H1 (cell line): ENCODE data around the gene BRD4. TPM values are rescaled to one million over a fixed set of nuclear protein-coding genes. Genes with fewer than 3 reads are reported as not detected.

Source experiments
- ASH2L ChIP-seq: fragments of 200-600, 300-600 bp; sonication (generic); IDR thresholded peaks from one replicate; pipeline ENCODE4 v1.7.1; 2017; ENCODE audit warnings: low read length
- ATF2 ChIP-seq: IDR thresholded peaks from 2 replicates; pipeline ENCODE4 v1.6.1; 2012; ENCODE audit warnings: low read length, inconsistent platforms
- CBX5 ChIP-seq: fragments of 300-800, 300-1000 bp; sonication (generic); IDR thresholded peaks from 2 replicates; pipeline ENCODE4 v1.7.1; 2016; ENCODE audit warnings: antibody characterized with exemption, low read length, low read depth
- CHD2 ChIP-seq: IDR thresholded peaks from 2 replicates; pipeline ENCODE4 v1.6.1; 2012; ENCODE audit warnings: low read length, improper control_type of control experiment
- CTBP2 ChIP-seq: IDR thresholded peaks from 2 replicates; pipeline ENCODE4 v1.7.0; 2011; ENCODE audit warnings: borderline replicate concordance, mild to moderate bottlenecking, moderate library complexity, mixed read lengths, low read length; ENCODE audit not compliant: insufficient read depth, insufficient read length
- CTCF ChIP-seq, 3 experiments: IDR thresholded peaks; 1 replicate in 2 of 3; 2 replicates in 1 of 3; pipeline versions ENCODE4 v1.5.1 to v1.6.1; 2011; ENCODE audit warnings: low read length in 3 of 3, mild to moderate bottlenecking in 3 of 3, inconsistent platforms in 2 of 3, low read depth in 1 of 3, moderate library complexity in 1 of 3; ENCODE audit not compliant: insufficient read depth in 1 of 3; ENCODE audit errors: control extremely low read depth in 1 of 3
- EGR1 ChIP-seq: IDR thresholded peaks from 2 replicates; pipeline ENCODE4 v1.6.1; 2011; ENCODE audit warnings: low read depth, low read length, borderline replicate concordance
- EZH2 ChIP-seq: fragments of 200-600 bp; sonication (generic); IDR thresholded peaks from 2 replicates; pipeline ENCODE4 v1.7.1; 2012; ENCODE audit warnings: low read depth, mild to moderate bottlenecking, moderate library complexity, low read length, inconsistent platforms; ENCODE audit not compliant: severe bottlenecking
- FOSL1 ChIP-seq: IDR thresholded peaks from 2 replicates; pipeline ENCODE4 v1.6.1; 2011; ENCODE audit warnings: mild to moderate bottlenecking, low read depth, low read length, moderate library complexity; ENCODE audit not compliant: insufficient read depth
- JUN ChIP-seq: IDR thresholded peaks from 2 replicates; pipeline ENCODE4 v1.6.1; 2011; ENCODE audit warnings: low read depth, mild to moderate bottlenecking, improper control_type of control experiment, low read length
- KDM1A ChIP-seq: fragments of 200-600, 300-600 bp; sonication (generic); IDR thresholded peaks from 2 replicates; pipeline ENCODE4 v1.7.1; 2016; ENCODE audit warnings: mild to moderate bottlenecking, low read length, borderline replicate concordance
- KDM5A ChIP-seq: fragments of 200-600 bp; IDR thresholded peaks from 2 replicates; pipeline ENCODE4 v1.7.1; 2012; ENCODE audit warnings: mild to moderate bottlenecking, low read length, inconsistent platforms, mixed read lengths
- POLR2AphosphoS5 ChIP-seq: IDR thresholded peaks from 2 replicates; pipeline ENCODE4 v1.6.1; 2011; ENCODE audit warnings: low read depth, low read length
- RBBP5 ChIP-seq: IDR thresholded peaks from 2 replicates; pipeline ENCODE4 v1.7.1; 2012; ENCODE audit warnings: low read depth, mild to moderate bottlenecking, inconsistent platforms, low read length, moderate library complexity, borderline replicate concordance
- RFX5 ChIP-seq: IDR thresholded peaks from 2 replicates; pipeline ENCODE4 v1.6.1; 2011; ENCODE audit warnings: low read depth, low read length, improper control_type of control experiment, borderline replicate concordance
- RNF2 ChIP-seq: fragments of 200-900, 300-1000 bp; sonication (generic); IDR thresholded peaks from 2 replicates; pipeline ENCODE4 v1.7.1; 2016; ENCODE audit warnings: borderline replicate concordance, low read depth, mild to moderate bottlenecking, antibody characterized with exemption, low read length; ENCODE audit not compliant: poor library complexity, severe bottlenecking; ENCODE audit errors: missing control alignments
- SRF ChIP-seq: IDR thresholded peaks from 2 replicates; pipeline ENCODE4 v1.6.1; 2011; ENCODE audit warnings: mild to moderate bottlenecking, low read depth, low read length, moderate library complexity
- TAF7 ChIP-seq: optimal IDR thresholded peaks from 2 replicates; pipeline ENCODE3; 2011; ENCODE audit warnings: low read depth, mild to moderate bottlenecking, inconsistent platforms, low read length, moderate library complexity, borderline replicate concordance
- TCF12 ChIP-seq: IDR thresholded peaks from 2 replicates; pipeline ENCODE4 v1.6.1; 2011; ENCODE audit warnings: low read depth, mild to moderate bottlenecking, low read length
- TEAD4 ChIP-seq: IDR thresholded peaks from 2 replicates; pipeline ENCODE4 v1.6.1; 2012; ENCODE audit warnings: low read depth, low read length, inconsistent platforms, mixed read lengths
- polyA plus RNA-seq, 7 experiments: library from polyadenylated mRNA; depleted of rRNA in 3 of 7; stranded (reverse) in 5 of 7; unstranded in 2 of 7; fragments of >200 nt in 5 of 7; fragments of 200-250 nt in 2 of 7; gene quantifications; 1 replicate in 5 of 7; 2 replicates in 1 of 7; 4 replicates in 1 of 7; pipeline versions ENCODE4 v1.2.1 to v1.2.3, GENCODE V29; 2011 to 2013; ENCODE audit warnings: missing spikeins in 2 of 7, mixed read lengths in 2 of 7
- total RNA-seq: library from RNA; stranded (reverse); fragmentation: NEBNext Ultra II Directional; extraction: Animal tissue kit (Norgen Biotek cat#: 25700); gene quantifications from 2 replicates; pipeline ENCODE4 v1.2.1, GENCODE V29; 2021

The BRD4 gene
- total and polyA plus RNA-seq, 2 of the 8 experiments (the other 6 are each of a cell fraction or from before 2014, with no cell fraction given) = 14.1 to 146 TPM

- TF ChIP-seq ASH2L (peak; percentile 65), FOSL1 (no peak), EGR1 (no peak), EZH2 (no peak), CBX5 (no peak), KDM5A (0 out of 2 replicates have a peak, but pooled peaks have one; percentile 20), RBBP5 (no peak), POLR2AphosphoS5 (no peak), CTBP2 (no peak), CTCF (IDR thresholded peaks at IDR 0.05; ENCODE audit: control extremely low read depth in 1 of 3, insufficient read depth in 1 of 3, low read depth in 1 of 3, low read length in 3 of 3) (no peak), RNF2 (no peak), TEAD4 (no peak), SRF (no peak), CHD2 (no peak), RFX5 (no peak), TAF7 (no peak), TCF12 (no peak), ATF2 (no peak), KDM1A (peak; percentile 83), JUN (no peak)
Observed at GRCh38 chr19:15379999-15380647, 47.8 kb upstream of the BRD4 start (continued).
